Stimulated activated CD8-positive, alpha-beta memory T cell treated with anti-CD3 and anti-CD28 coated beads, Interleukin-4, amount 100 ng/mL, for 48 hours (primary cell): ENCODE measurements around the gene TRIO.
"Not testable (repeated sequence)": the region's sequence is repeated elsewhere in the genome, so short reads cannot be mapped to it uniquely, and the experiment has no call there.

Experiments
- DNase-seq: peaks from one replicate; pipeline ENCODE4 v3.0.0-alpha.2; 2020

TRIO gene

DNA sequence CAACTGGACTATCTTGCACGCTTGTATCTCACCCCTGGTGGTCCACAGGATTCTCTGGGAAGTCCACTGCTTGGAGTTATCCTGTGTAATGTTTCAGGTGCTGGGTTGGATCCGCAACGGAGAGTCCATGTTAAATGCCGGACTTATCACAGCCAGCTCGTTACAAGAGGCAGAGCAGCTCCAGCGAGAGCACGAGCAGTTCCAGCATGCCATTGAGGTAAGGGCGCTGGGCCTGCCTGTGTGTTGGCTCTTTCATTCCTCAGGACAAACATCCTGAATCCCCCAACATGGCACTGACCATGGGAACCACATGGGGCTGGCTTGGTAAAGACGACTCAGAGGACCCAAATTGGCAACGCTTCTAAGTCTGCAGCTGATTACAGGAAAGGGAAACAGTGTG, 223.6 kb downstream of the TRIO start:
- no peak for DNase-seq

DNA sequence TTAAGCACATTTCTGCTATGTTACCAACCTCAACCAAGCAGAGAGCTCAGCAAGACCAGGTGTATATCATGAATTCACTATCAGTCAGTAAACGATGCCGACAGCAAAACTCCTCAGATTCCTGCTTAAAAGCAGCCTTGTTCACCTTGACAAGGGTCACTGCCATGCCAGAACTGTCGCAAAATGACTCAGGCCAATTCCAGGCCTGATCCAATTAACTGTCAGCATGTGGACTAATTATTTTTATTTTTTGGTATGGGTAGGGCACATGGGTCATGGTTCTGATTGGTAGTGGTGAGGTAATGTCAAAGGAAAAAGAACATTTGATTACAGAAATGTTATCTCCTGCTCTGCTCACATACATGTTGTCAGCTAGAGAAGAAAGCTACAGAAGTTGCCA, 224.2 kb downstream of the TRIO start:
- no peak for DNase-seq

DNA sequence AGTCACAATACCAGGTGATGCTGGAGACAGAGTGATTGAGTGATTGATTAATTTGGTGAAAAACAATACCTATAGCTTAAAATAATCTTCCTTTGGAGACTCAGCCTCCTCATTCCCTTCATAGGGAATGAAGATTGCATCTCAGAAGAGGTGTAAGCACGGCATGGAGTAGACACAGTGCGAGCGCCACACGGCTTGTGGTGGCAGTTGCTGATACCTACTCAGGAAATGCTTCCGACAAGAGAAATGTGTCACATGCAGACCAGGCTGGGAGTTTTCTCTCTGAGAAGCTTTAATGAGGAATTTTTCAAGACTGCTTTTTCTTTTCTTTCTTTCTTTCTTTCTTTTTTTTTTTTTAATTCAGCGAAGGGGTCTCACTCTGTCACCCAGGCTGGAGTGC, 226.6 kb downstream of the TRIO start:
- DNase-seq: no peak

DNA sequence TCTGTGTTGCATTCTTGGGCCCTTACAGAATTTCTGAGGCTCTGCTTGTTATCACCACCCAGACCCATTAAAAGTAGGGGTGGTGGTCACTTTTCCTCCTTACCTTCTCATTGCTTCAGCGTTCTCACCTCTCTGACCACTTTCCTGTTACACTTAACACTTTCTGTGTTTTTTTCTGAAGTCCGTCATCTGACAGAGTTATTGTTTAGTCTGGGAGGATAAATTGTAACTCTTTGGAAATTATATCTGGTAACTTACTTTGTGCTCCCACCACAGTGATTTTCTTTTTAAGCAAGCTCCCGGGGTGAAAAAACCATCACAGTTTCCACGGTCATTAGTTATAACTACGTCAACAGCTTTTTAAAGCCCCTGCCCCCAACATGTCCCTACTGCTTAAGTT, 227.2 kb downstream of the TRIO start:
- no peak for DNase-seq

DNA sequence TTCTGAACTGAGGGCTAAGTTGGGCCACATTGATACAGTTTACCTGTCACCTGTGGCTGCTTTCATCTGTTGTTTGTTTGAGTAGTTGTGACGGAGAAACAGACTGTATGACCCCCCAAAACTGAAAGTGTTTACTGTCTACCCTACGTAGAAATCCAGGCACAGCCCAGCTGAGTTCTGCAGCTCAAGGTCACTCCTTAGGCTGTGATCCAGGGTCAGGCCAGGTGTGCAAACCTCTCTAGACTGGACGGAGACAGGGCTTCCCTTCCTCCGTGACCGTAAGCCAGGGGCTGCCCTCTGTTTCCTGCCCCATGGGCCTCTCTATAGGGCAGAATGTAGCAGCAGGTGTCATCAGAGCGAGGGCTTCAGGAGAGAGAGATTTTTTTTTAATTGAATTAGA, 230.5 kb downstream of the TRIO start:
- DNase-seq: no peak

DNA sequence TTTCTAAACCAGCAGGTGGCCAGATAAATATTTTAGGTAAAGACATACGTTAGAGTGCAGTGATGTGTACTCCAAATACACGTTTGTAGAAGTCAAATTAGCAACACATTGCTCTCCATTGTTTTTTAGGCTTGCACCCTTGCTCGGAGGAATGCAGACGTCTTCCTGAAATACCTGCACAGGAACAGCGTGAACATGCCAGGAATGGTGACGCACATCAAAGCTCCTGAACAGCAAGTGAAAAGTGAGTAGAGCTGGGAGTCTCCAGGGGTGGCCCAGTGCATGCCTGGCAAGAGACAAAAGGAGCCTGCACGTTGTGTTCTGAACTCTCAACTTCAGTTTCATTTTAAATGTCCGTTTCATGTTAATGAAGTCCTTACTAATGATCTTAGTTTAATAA, 231.0 kb downstream of the TRIO start:
- no peak for DNase-seq

DNA sequence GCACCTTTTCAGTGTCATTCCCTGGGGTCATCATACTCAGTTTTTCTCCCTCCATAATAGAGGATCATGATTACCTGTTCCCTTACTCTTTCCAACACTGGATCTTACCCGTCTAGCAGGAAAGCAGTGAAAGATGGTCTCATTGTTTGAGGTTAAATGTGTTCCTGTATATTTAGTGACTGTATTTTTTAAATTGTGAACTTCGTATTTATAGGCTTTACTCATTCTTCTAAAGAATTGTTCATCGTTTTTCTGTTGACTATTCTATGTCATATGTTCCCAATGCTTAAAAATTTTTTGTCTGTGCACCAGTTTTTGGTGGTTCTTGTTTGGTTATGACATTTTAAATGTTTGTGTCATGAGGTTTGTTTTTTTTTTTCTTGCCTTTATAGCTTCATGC, 233.6 kb downstream of the TRIO start:
- no peak for DNase-seq

DNA sequence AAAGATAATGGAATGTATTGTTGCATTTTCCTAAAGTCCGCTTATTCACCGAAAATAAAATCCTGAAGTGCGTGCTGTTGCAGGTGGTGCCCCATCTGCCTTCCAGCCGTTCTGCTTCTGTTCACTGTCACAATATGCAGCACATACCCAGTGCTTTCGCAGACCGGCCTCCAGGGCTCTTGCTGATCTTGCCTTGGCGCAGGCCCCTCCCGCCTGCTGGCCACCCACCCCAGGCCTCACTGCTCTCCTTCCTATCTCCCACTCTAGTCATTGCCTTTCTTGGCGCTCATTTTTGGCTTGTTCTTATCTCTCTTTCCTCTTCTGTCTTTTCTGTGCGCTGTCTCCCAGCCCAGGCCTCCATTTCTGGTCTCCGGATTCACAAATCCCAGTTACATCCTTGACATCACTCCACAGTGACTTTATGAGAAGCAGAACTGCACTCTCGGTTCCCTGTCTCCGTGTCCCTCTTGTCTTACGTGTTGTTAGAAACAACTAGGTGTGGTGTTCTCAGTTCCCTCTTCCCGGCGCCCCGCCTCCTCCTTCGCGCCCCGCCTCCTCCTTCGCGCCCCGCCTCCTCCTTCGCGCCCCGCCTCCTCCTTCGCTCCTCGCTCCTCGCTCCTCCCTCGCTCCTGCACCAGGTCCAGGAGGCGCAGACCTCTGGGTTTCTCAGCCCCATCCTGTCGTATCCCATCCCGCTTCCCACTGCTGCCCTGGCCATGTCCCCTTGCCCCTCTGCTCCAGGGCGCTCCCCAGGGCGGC, 236.8 kb downstream of the TRIO start:
- DNase-seq: no peak

DNA sequence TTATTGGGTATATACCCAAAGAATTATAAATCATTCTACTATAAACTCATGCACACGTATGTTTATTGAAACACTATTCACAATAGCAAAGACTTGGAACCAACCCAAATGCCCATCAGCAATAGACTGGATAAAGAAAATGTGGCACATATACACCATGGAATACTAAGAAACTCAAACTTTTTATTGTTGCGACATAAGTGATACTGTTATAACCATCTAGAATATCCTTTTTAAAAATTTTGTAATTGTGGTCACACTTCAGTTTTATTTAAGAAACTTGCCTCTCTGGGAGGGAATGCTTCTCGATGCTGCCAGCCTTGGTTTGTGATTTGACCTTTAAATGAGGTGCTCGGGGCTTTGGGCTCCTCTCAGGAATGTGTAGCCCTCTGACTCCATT, 237.6 kb downstream of the TRIO start:
- DNase-seq: no peak

DNA sequence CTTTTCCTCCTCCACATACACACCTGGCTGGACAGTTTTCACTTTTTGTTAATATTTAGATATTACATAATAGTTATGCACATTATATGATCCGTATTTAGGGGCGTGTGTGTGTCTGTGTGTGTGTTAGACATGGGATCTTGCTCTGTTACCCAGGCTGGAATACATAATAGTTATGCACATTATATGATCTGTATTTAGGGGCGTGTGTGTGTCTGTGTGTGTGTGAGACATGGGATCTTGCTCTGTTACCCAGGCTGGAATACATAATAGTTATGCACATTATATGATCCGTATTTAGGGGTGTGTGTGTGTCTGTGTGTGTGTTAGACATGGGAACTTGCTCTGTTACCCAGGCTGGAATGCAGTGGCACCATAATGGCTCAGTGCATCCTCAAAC, 239.5 kb downstream of the TRIO start:
- DNase-seq: no peak

DNA sequence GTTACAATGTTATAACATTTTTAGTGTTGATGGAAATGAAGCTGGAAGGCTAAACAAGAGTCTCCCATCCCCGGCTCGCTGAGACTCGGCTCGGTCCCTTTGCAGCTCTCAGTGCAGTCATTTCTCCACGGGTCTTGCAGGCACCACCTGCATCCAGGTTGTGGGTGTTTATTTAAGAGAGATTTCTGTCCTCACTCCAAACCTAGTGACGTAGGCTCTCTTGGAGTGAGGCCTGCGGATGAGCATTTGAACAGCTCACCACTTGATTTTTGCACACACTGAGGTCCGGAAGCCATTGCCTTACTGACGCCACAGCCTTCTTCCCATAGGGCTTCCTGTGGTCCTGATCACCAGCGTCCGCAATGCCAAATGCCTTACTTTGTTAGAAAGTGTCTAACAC, 240.8 kb downstream of the TRIO start:
- DNase-seq: no peak

DNA sequence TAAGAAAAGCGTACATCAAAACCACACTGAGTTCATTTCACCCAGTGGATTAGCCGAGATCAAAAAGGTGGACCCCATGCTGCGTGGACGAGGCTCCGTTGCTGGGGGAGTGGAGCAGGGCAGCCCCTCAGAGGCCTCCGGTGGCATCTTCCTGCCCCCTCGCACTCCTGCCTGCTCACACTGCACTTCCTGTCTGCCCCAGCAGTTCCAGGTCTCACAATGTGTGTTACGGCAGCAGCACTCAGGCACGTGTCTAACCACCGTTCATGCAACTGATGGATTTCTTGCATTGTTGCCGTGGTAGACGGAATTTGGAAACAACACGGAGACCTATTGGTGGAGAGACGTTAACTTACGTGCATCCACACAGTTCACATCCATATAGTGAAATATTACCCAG, 241.9 kb downstream of the TRIO start:
- DNase-seq: peak; percentile 38

DNA sequence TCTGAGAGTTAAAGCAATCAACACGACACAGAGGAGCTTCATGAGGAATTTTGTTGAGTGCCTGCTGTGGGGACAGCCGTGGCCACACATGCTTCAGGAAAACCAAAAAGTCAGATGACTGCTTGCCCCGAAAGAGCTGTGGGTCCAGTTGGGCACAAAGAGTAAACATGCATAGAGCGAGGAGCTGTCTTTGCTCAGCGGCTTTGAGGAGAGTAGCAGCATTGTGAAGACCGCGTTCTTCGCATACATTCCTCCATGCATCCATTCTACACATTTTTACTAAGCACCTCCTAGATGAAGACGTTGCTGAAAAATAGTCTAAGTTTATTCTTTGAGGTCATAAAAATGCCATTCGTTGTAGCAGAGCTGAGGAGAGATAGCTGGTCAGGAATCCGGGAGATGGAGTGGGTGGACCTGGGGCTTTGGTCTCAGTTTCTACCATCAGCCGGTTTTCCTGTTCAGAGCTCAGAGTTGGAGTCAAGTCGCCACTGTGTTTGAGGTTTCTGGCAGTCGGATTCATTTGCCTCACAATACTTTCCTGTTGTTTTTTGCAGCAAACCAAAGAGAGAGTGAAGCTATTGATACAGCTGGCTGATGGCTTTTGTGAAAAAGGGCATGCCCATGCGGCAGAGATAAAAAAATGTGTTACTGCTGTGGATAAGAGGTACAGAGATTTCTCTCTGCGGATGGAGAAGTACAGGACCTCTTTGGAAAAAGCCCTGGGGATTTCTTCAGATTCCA, 243.9 kb downstream of the TRIO start:
- no peak for DNase-seq

DNA sequence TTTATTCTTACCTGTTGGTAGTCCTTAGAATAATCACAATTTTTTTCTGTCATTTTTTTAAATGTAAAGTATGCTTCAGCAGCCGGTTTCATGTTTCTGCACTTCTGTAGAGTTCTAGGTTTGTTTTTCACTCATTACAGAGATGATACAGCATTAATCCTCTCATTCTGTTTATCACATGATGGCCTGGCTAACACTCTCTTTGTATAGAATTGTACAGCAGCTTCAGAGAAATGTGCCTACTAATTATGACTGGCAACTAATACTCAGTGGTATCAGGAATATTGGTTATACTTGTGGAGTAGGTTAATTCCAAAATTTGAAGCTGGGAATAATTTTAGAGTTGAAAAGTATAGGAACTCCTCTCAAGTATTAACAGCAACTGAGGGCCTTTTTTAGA, 245.6 kb downstream of the TRIO start:
- no peak for DNase-seq

DNA sequence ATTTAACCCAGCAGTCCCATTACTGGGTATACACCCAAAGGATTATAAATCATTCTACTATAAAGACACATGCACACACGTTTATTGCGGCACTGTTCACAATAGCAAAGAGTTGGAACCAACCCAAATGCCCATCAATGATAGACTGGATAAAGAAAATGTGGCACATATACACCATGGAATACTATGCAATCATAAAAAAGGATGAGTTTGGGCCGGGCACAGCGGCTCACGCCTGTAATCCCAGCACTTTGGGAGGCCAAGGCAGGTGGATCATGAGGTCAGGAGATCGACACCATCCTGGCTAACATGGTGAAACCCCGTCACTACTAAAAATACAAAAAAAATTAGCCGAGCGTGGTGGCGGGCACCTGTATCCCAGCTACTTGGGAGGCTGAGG, 249.4 kb downstream of the TRIO start:
- not testable (repeated sequence) for DNase-seq

DNA sequence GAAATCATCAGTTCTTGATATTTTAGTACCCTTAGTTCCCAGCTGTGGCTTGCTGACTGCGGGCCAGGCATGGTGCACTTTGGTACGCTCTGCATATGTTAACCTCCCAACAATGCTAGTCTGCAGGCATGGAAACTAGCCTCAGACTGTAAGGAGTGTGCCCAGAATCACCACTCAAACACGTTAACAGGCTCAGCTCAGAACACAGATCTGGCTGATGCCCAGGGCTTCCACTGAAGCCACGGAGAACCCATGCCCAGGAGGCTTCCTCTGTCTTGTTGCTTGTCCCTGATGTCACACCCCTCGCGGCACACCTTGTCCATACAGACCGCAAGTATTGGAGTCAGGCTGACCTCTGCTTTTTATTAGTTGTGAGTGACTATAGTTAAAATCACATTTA, 251.2 kb downstream of the TRIO start:
- DNase-seq: no peak

DNA sequence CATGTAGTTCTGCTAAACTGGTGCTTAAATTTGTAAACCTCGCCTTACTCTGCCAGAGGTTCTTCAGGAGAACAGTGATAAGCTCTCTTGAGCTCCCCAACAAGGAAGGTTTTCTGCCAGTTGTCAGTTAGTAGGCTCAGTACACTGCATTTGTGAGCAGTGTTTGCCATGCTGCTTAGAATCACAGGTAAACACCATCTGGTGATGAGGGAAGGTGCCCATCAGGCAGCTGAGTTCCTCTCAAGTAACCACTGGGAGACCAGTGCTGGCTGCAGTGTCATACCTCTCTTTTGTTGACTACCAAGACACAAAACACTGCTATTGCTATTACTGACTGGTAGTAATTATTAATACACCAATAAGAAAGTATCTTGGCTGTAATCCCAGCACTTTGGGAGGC, 252.3 kb downstream of the TRIO start:
- DNase-seq: no peak

DNA sequence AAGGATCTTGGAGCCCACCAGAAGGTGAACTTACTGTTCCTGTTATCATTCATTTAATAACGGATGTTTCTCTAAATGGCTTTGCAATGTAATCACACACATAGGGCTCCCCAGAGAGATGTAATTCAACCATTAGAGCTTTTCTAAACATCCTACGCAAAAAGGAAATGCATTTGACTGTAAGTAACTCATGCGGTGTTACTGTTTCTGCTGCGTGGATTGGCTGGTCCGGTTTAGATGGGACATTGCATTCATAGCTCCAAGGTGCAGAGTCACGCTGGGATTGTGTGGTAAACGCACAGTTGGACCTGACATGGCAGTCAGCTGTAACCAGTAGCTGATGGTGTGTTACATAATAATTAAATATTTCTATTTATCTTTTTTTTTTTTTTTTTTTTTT, 252.9 kb downstream of the TRIO start:
- no peak for DNase-seq

DNA sequence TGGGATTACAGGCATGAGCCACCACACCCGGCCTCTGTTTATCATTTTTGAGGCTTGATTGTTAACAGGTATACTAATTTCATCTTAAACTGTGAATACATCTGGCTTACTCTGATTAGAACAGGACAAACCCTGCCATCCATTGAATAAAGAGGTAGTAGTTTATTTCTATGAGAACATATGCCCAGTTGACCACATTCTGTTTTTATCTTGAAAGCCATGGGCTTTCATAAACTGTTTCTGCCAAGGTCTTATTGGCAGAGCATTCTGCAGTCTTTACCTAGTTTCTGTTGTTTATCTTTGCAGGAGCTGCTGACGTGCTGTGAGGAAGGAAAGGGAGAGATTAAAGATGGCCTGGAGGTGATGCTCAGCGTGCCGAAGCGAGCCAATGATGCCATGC, 253.6 kb downstream of the TRIO start:
- no peak for DNase-seq

DNA sequence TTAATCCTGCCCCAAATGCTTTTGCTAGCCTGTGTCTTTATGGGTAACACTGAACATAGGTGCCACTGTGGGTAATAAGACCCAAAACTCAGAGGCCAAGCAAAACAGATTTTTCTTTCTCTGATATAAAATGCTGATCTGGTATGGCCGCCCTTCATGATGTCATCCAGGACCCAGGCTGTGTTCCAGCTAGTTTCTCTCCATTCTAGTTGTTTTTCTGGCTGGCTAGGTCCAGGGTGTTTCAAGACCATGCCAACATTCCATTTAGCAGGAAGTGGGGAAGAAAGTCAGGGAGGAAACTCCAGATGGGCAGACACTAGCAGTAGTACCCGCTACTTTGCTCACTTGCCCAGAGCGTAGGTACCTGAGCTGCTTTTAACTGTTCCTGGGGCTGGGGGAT, 254.6 kb downstream of the TRIO start:
- DNase-seq: no peak

DNA sequence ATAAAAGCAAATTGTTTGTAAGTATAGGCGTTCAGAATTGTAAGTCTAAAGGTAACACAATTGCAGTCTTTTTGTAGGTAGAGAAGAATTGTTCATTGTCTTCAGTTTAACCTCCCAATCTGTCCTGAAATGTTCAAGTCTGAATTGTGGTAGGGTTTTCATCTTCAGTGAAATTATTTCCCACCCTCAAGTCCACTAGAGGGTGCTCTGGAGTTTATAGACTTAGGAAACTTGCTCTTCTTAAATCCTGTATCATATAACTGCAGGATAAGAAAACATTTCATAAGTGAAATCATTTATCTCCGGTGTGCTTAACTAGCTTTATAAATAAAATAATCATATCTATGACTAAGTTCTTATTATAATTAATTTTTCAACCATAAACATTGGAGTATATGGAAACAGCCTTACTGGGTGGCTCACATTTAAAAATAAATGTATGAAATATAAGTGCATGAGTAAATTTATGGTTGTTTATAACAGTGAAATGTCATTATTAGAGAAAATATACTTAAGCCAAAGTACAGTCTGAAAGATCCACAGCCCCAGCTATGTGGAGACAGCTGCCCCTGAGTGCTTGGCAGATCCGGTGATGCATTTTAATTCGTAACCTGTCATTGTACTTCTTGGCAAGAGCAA, 256.0 kb downstream of the TRIO start:
- no peak for DNase-seq

DNA sequence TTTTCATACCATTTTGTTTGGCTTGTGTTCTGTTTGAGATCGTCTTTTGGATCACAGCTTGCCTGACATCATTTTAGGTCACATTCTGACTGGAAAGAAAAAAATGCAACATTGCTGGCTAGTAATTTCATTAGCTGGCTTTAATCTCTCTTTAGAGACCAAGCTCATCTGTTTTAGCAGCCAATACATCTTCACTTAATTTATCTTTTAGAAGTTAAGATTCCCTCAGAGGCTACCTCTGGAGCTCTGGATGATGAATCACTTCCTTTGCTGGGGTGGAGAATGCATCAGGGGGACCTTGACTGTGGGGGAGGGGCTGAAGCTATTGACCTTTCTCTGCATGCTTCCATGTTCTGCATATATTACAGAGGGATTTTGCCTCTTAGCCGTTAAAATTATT, 256.9 kb downstream of the TRIO start:
- DNase-seq: no peak

DNA sequence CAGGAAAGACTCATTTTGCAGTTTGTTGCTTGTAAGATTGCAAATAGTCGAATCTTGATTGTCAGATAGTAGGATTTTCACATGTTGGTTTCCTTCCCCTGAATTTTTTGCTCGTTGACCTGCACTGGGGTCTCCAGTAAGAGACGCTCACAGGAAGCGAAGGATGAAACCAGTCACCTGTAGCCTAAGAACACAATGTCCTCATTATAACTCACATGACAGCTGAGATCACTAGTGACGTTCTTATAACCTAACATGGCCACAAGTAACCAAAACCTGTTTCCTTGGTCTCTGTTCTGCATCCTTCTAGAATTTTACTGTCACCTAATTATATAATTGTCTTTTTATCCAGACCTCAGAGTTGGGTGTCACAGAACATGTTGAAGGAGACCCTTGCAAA, 257.5 kb downstream of the TRIO start:
- no peak for DNase-seq

DNA sequence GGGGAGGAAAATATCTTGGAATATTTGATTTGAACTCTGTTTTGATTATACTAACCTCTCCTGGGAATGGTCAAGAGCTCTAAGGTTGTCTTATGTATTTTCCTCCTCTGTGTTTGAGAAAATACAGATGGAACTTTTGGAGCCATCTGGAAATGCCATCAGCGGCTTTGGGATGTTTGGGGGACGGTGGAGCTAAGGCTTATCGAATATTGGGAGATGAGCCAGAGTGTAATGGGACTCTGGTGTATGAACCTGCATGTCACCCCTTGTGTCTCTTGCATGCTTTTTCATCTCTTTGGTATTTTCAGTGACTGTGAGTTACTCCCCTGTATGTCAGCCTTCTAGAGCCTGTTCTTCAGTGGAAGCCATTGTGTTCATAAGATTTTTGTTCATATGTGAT, 258.5 kb downstream of the TRIO start:
- no peak for DNase-seq
